ENCODE data around the gene KRT12. TPM values are rescaled to one million over a fixed set of nuclear protein-coding genes. Genes with fewer than 3 reads are reported as not detected.
A peak's percentile ranks its signal among the peaks of the same experiment; 100 is the strongest.
"Not testable (repeated sequence)": the region's sequence is repeated elsewhere in the genome, so short reads cannot be mapped to it uniquely, and the experiment has no call there.

Gene KRT12
- total RNA-seq, 1 donor from 2014 or later, result not detected

- no peak for TF ChIP-seq CTCF (conservative IDR thresholded peaks at IDR 0.05; ENCODE audit: low read depth, low read length)
- peak overlapping the region; percentile 69 for H3K4me3 ChIP-seq (ENCODE audit: low read depth, low read length)
- DNase-seq (ENCODE audit: low read depth), result no peak
These were observed 48.7 kb downstream of the KRT12 start for GRCh38 chr17:40818343-40818732.

- H3K4me3 ChIP-seq (ENCODE audit: low read depth, low read length), result no peak overlapping the region
- no peak for TF ChIP-seq CTCF (conservative IDR thresholded peaks at IDR 0.05; ENCODE audit: low read depth, low read length)
- DNase-seq (ENCODE audit: low read depth), result no peak
These were observed 49.8 kb downstream of the KRT12 start for GRCh38 chr17:40817103-40817682.

DNA sequence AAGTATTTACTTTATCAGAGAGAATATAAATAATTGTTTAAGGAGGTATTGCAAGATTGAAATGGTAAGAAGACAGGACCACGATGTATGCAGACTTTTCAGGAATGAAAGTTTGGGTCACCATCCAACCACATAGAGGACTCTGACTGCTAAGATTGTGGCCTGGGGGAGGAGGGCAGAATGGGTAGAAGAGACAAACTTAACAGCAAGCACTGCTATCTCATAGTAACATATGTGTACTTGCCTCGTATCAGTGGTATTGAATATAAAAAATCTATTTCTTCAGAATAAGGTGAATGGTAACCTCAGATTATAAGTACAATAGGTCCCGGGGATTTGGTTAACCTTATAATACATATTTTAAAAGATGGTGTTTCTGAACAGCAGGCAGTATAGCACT, 50.5 kb downstream of the KRT12 start:
- no peak for TF ChIP-seq CTCF (conservative IDR thresholded peaks at IDR 0.05; ENCODE audit: low read depth, low read length)
- no peak for DNase-seq (ENCODE audit: low read depth)
- no peak overlapping the region for H3K4me3 ChIP-seq (ENCODE audit: low read depth, low read length)

DNA sequence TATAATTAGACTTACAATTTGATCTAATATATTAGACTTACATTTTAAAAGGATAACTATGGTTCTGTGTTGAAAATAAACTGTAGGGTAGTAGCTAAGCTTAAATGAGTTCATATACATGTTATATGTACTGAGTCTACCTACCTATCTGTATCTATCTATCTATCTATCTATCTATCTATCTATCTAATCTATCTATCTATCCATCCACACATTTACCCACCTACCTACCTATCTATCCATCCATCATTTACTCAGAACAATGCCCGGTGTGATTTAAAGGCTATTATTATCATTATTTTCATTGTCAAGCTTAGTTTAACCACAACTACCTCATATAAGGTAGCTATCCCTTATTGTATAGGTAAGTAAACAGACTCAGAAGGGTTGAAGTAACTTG, 51.6 kb downstream of the KRT12 start:
- no peak for TF ChIP-seq CTCF (conservative IDR thresholded peaks at IDR 0.05; ENCODE audit: low read depth, low read length)
- no peak for DNase-seq (ENCODE audit: low read depth)
- H3K4me3 ChIP-seq (ENCODE audit: low read depth, low read length), result no peak overlapping the region

DNA sequence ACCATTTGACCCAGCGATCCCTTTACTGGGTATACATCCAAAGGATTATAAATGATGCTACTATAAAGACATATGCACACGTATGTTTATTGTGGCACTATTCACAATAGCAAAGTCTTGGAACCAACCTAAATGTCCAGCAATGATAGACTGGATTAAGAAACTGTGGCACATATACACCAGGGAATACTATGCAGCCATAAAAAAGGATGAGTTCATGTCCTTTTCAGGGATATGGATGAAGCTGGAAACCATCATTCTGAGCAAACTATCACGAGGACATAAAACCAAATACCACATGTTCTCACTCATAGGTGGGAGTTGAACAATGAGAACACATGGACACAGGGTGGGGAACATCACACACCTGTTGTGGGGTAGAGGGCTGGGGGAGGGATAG, 52.4 kb downstream of the KRT12 start:
- not testable (repeated sequence) for H3K4me3 ChIP-seq (ENCODE audit: low read depth, low read length); DNase-seq (ENCODE audit: low read depth)

GRCh38 chr17:40813804-40814203, 53.2 kb downstream of the KRT12 start:
- no peak for DNase-seq (ENCODE audit: low read depth)
- H3K4me3 ChIP-seq (ENCODE audit: low read depth, low read length), result no peak overlapping the region
- TF ChIP-seq CTCF (conservative IDR thresholded peaks at IDR 0.05; ENCODE audit: low read depth, low read length), result no peak

GRCh38 chr17:40812639-40813038, 54.4 kb downstream of the KRT12 start:
- no peak for DNase-seq (ENCODE audit: low read depth)
- no peak for TF ChIP-seq CTCF (conservative IDR thresholded peaks at IDR 0.05; ENCODE audit: low read depth, low read length)
- H3K4me3 ChIP-seq (ENCODE audit: low read depth, low read length), result no peak overlapping the region

Other genes with a start within 250 kb of the KRT12 start
- 118 and 123 TPM in 2 replicates for gene SMARCE1, start 219.4 kb downstream of the KRT12 start, total RNA-seq
- not detected in 2 replicates for gene KRT222, start 202.0 kb downstream of the KRT12 start, total RNA-seq
- not detected in 2 replicates for gene KRT24, start 163.5 kb downstream of the KRT12 start, total RNA-seq
- 0.17 TPM in 1 of 2 replicates, not detected in the other for gene KRT25, start 111.9 kb downstream of the KRT12 start, total RNA-seq
- gene KRT26, start 95.0 kb downstream of the KRT12 start, total RNA-seq, result not detected in 2 replicates
- not detected in 2 replicates for gene KRT27, start 84.7 kb downstream of the KRT12 start, total RNA-seq
- not detected in 2 replicates for gene KRT28, start 67.3 kb downstream of the KRT12 start, total RNA-seq
- 10.8 and 22.6 TPM in 2 replicates for gene KRT10, start 44.6 kb downstream of the KRT12 start, total RNA-seq
- gene KRT20, start 18.0 kb upstream of the KRT12 start, total RNA-seq, result not detected in 2 replicates
- 13.4 and 17.1 TPM in 2 replicates for gene KRT23, start 70.4 kb upstream of the KRT12 start, total RNA-seq
- gene KRT39, start 99.7 kb upstream of the KRT12 start, total RNA-seq, result not detected in 2 replicates
- gene KRT40, start 117.1 kb upstream of the KRT12 start, total RNA-seq, result not detected in 2 replicates
- gene KRTAP3-3, start 126.9 kb upstream of the KRT12 start, total RNA-seq, result not detected in 2 replicates
- gene KRTAP3-2, start 132.7 kb upstream of the KRT12 start, total RNA-seq, result not detected in 2 replicates
- not detected in 2 replicates for gene KRTAP3-1, start 141.9 kb upstream of the KRT12 start, total RNA-seq
- not detected in 2 replicates for gene KRTAP1-5, start 160.0 kb upstream of the KRT12 start, total RNA-seq
- not detected in 2 replicates for gene KRTAP1-4, start 163.0 kb upstream of the KRT12 start, total RNA-seq
- gene KRTAP1-3, start 167.7 kb upstream of the KRT12 start, total RNA-seq, result not detected in 2 replicates
- gene KRTAP1-1, start 174.2 kb upstream of the KRT12 start, total RNA-seq, result not detected in 2 replicates
- gene KRTAP2-1, start 180.1 kb upstream of the KRT12 start, total RNA-seq, result not detected in 2 replicates
- not detected in 2 replicates for gene KRTAP2-2, start 188.0 kb upstream of the KRT12 start, total RNA-seq
- 11.6 and 26.7 TPM in 2 replicates for gene KRTAP2-3, start 192.9 kb upstream of the KRT12 start, total RNA-seq
- gene KRTAP2-4, start 198.7 kb upstream of the KRT12 start, total RNA-seq, result not detected in 2 replicates
- not detected in 2 replicates for gene KRTAP4-7, start 216.9 kb upstream of the KRT12 start, total RNA-seq
- not detected in 2 replicates for gene KRTAP4-8, start 230.9 kb upstream of the KRT12 start, total RNA-seq
- not detected in 2 replicates for gene KRTAP4-16, start 235.0 kb upstream of the KRT12 start, total RNA-seq
- 0.58 TPM in 1 of 2 replicates, not detected in the other for gene KRTAP4-9, start 238.2 kb upstream of the KRT12 start, total RNA-seq